IgD-negative memory B cell (primary cell): ENCODE results near the gene CEACAM19. TPM values are rescaled to one million over a fixed set of nuclear protein-coding genes. Genes with fewer than 3 reads are reported as not detected.
"Not testable (repeated sequence)": the region's sequence is repeated elsewhere in the genome, so short reads cannot be mapped to it uniquely, and the experiment has no call there.

ENCODE experiments used
- H3K27ac Mint-ChIP-seq, 3 donors: one replicate each; pipeline ENCODE4 v1.8.0; 2020 to 2022; ENCODE audit warnings: mild to moderate bottlenecking in 3 of 3, mixed read lengths in 3 of 3, moderate library complexity in 1 of 3
- H3K27me3 Mint-ChIP-seq: one replicate; pipeline ENCODE4 v1.8.0; 2021; ENCODE audit warnings: mixed read lengths
- H3K36me3 Mint-ChIP-seq: one replicate; pipeline ENCODE4 v1.8.0; 2020; ENCODE audit warnings: mild to moderate bottlenecking, mixed read lengths
- H3K4me1 Mint-ChIP-seq, 3 donors: one replicate each; pipeline ENCODE4 v1.8.0; 2020 to 2022; ENCODE audit warnings: mixed read lengths in 3 of 3, mild to moderate bottlenecking in 1 of 3
- H3K4me3 Mint-ChIP-seq, 4 donors: one replicate each; pipeline ENCODE4 v1.8.0; 2020 to 2022; ENCODE audit warnings: mild to moderate bottlenecking in 4 of 4, mixed read lengths in 4 of 4, moderate library complexity in 3 of 4
- H3K9me3 Mint-ChIP-seq, 3 donors: one replicate each; pipeline ENCODE4 v1.8.0; 2020 to 2021; ENCODE audit warnings: mixed read lengths in 3 of 3, mild to moderate bottlenecking in 1 of 3
- polyA plus RNA-seq: library from polyadenylated mRNA; unstranded; fragments of 300-500 nt; fragmentation: Illumina TruSeq; gene quantifications from one replicate; pipeline ENCODE4 v1.2.3, GENCODE V29; 2021

The CEACAM19 gene
- polyA plus RNA-seq, 1 donor from 2014 or later, result not detected

- Mint-ChIP-seq H3K36me3 (no peaks in the 10 kb centered on the region), H3K27me3 (peaks cover 10% of the 10 kb centered on the region), H3K27ac (no peak overlapping the region), H3K9me3 (no peaks in the 10 kb centered on the region), H3K4me1 (peaks cover 0 to 7% (median 3%) of the 10 kb centered on the region in 3 donors), H3K4me3 (no peak overlapping the region)
Measured at GRCh38 chr19:44680536-44680935, 9.3 kb downstream of the CEACAM19 start.

GRCh38 chr19:44681992-44682790 lies 10.9 kb downstream of the CEACAM19 start:
- no peaks in the 10 kb centered on the region for H3K36me3 Mint-ChIP-seq
- H3K4me3 Mint-ChIP-seq, result no peak overlapping the region
- peaks cover 0 to 9% (median 7%) of the 10 kb centered on the region in 3 donors for H3K4me1 Mint-ChIP-seq
- H3K9me3 Mint-ChIP-seq, result no peaks in the 10 kb centered on the region
- peaks cover 14% of the 10 kb centered on the region for H3K27me3 Mint-ChIP-seq
- H3K27ac Mint-ChIP-seq, result no peak overlapping the region

- peak overlapping the region in 1 of 3 donors; percentile 8 for H3K27ac Mint-ChIP-seq
- H3K27me3 Mint-ChIP-seq, result peaks cover 16% of the 10 kb centered on the region
- H3K36me3 Mint-ChIP-seq, result no peaks in the 10 kb centered on the region
- H3K9me3 Mint-ChIP-seq, result no peaks in the 10 kb centered on the region
- no peak overlapping the region for H3K4me3 Mint-ChIP-seq
- H3K4me1 Mint-ChIP-seq, result peaks cover 0 to 10% (median 7%) of the 10 kb centered on the region in 3 donors
Measured at GRCh38 chr19:44682807-44683206, 11.5 kb downstream of the CEACAM19 start.

GRCh38 chr19:44683434-44684210 lies 12.3 kb downstream of the CEACAM19 start:
- H3K4me1 Mint-ChIP-seq, result peaks cover 0 to 11% (median 7%) of the 10 kb centered on the region in 3 donors
- H3K27ac Mint-ChIP-seq, result peak overlapping the region in 1 of 3 donors; percentile 8
- H3K36me3 Mint-ChIP-seq, result no peaks in the 10 kb centered on the region
- peaks cover 15% of the 10 kb centered on the region for H3K27me3 Mint-ChIP-seq
- no peaks in the 10 kb centered on the region for H3K9me3 Mint-ChIP-seq
- no peak overlapping the region for H3K4me3 Mint-ChIP-seq

- H3K27ac Mint-ChIP-seq, H3K4me3 Mint-ChIP-seq, H3K36me3 Mint-ChIP-seq, H3K9me3 Mint-ChIP-seq: not testable (repeated sequence)
- Mint-ChIP-seq H3K27me3 (peaks cover 14% of the 10 kb centered on the region), H3K4me1 (peaks cover 0 to 11% (median 7%) of the 10 kb centered on the region in 3 donors)
Measured at GRCh38 chr19:44684396-44684795, 13.1 kb downstream of the CEACAM19 start.

GRCh38 chr19:44684892-44685863 lies 13.9 kb downstream of the CEACAM19 start:
- peaks cover 14% of the 10 kb centered on the region for H3K27me3 Mint-ChIP-seq

GRCh38 chr19:44685877-44686276 lies 14.6 kb downstream of the CEACAM19 start:
- peaks cover 13% of the 10 kb centered on the region for H3K27me3 Mint-ChIP-seq
- H3K9me3 Mint-ChIP-seq, result no peaks in the 10 kb centered on the region
- peak overlapping the region in 2 of 4 donors; percentile 49 to 60 for H3K4me3 Mint-ChIP-seq
- H3K4me1 Mint-ChIP-seq, result peaks cover 0 to 11% (median 7%) of the 10 kb centered on the region in 3 donors
- no peaks in the 10 kb centered on the region for H3K36me3 Mint-ChIP-seq
- no peak overlapping the region for H3K27ac Mint-ChIP-seq

More at GRCh38 chr19:44684892-44685863, 13.9 kb downstream of the CEACAM19 start:
- Mint-ChIP-seq H3K4me1 (peaks cover 0 to 11% (median 7%) of the 10 kb centered on the region in 3 donors), H3K4me3 (peak overlapping the region in 2 of 4 donors; percentile 44 to 79), H3K9me3 (no peaks in the 10 kb centered on the region), H3K36me3 (no peaks in the 10 kb centered on the region), H3K27ac (no peak overlapping the region)

- Mint-ChIP-seq H3K27me3 (peaks cover 13% of the 10 kb centered on the region), H3K4me1 (peaks cover 4 to 15% (median 7%) of the 10 kb centered on the region in 3 donors), H3K4me3 (no peak overlapping the region), H3K9me3 (no peaks in the 10 kb centered on the region), H3K36me3 (no peaks in the 10 kb centered on the region), H3K27ac (no peak overlapping the region)
Measured at GRCh38 chr19:44686896-44687295, 15.6 kb downstream of the CEACAM19 start.

- no peaks in the 10 kb centered on the region for H3K9me3 Mint-ChIP-seq
- peaks cover 13 to 18% (median 14%) of the 10 kb centered on the region in 3 donors for H3K4me1 Mint-ChIP-seq
- no peak overlapping the region for H3K27ac Mint-ChIP-seq
- peak overlapping the region in 1 of 4 donors; percentile 18 for H3K4me3 Mint-ChIP-seq
- peaks cover 13% of the 10 kb centered on the region for H3K27me3 Mint-ChIP-seq
- H3K36me3 Mint-ChIP-seq, result no peaks in the 10 kb centered on the region
Measured at GRCh38 chr19:44687888-44688287, 16.6 kb downstream of the CEACAM19 start.

GRCh38 chr19:44689290-44690130 lies 18.2 kb downstream of the CEACAM19 start:
- Mint-ChIP-seq H3K4me3 (peak overlapping the region in 1 of 4 donors; percentile 39), H3K36me3 (no peaks in the 10 kb centered on the region), H3K27ac (peak overlapping the region in 1 of 3 donors; percentile 80), H3K9me3 (no peaks in the 10 kb centered on the region), H3K27me3 (peaks cover 10% of the 10 kb centered on the region), H3K4me1 (peaks cover 13 to 15% (median 14%) of the 10 kb centered on the region in 3 donors)

GRCh38 chr19:44690131-44690440 lies 18.8 kb downstream of the CEACAM19 start:
- Mint-ChIP-seq H3K36me3 (no peaks in the 10 kb centered on the region), H3K4me3 (no peak overlapping the region), H3K27me3 (peaks cover 9% of the 10 kb centered on the region), H3K4me1 (peaks cover 13% of the 10 kb centered on the region in 3 donors), H3K27ac (peak overlapping the region in 1 of 3 donors; percentile 80), H3K9me3 (no peaks in the 10 kb centered on the region)

GRCh38 chr19:44692379-44692721 lies 21.1 kb downstream of the CEACAM19 start:
- Mint-ChIP-seq H3K4me1 (peaks cover 7 to 13% (median 11%) of the 10 kb centered on the region in 3 donors), H3K27me3 (peaks cover 2% of the 10 kb centered on the region), H3K27ac (peak overlapping the region in 2 of 3 donors; percentile 17 to 42), H3K4me3 (peak overlapping the region in 2 of 4 donors; percentile 70 to 83), H3K36me3 (peaks cover 1% of the 10 kb centered on the region), H3K9me3 (no peaks in the 10 kb centered on the region)

- Mint-ChIP-seq H3K9me3 (no peaks in the 10 kb centered on the region), H3K4me1 (peaks cover 7 to 13% (median 9%) of the 10 kb centered on the region in 3 donors), H3K27ac (no peak overlapping the region), H3K36me3 (peaks cover 1% of the 10 kb centered on the region), H3K4me3 (peak overlapping the region in 1 of 4 donors; percentile 67), H3K27me3 (peaks cover 7% of the 10 kb centered on the region)
Measured at GRCh38 chr19:44694184-44694579, 22.9 kb downstream of the CEACAM19 start.
